ENCODE results near the gene FRS2.
"Not testable (repeated sequence)": the region's sequence is repeated elsewhere in the genome, so short reads cannot be mapped to it uniquely, and the experiment has no call there.

FRS2 gene

DNA sequence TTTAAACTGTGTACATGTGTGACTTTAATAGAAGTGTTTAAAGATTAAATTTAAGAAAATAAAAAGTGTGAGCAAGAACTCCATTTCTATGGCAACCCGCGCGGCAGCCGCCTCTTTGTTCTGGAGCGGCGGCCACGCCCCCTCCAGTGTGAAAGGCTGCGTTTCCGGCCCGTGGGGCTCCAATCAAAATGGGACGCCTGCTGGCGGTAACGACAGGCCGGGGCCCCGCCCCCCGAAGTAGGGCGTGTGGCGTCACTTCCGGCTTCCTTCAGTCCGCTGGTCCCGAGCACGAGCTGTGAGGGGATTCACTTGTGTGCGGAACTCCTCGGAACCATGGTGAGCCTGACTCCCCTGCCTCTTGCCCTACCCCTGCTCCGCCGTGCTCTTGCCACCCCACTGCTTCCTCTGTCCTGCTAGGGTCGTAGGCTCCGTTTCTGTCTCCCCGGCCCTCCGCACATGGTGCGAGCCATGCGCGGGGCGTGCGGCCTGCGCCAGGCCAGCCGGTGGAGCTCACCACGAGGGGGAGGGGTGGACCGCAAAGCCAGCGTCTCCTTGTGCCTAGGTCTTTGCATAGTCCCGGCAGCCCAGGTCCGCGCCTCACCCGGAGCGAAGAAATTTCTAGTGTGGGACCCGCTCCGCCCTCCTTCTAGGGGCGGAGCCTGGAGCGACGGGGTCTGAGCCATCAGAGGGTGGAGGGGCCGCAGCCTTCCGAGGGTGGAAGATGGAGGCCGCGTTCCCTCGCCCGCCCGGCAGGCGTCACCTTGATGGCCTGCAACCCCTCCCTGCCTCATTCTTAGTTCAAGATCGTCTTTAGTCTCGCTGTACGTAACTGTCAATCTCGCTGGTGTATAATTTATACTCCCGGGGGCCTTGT, 115.2 kb downstream of the FRS2 start, which contains the start of gene CCT2:
Gene CCT2, plus strand, starts transcription at position 271 of the 874 bp plus-strand sequence. Its CDS starts 63 bp downstream, at position 334.
- peak; percentile 93 for DNase-seq (ENCODE audit: low read depth)

DNA sequence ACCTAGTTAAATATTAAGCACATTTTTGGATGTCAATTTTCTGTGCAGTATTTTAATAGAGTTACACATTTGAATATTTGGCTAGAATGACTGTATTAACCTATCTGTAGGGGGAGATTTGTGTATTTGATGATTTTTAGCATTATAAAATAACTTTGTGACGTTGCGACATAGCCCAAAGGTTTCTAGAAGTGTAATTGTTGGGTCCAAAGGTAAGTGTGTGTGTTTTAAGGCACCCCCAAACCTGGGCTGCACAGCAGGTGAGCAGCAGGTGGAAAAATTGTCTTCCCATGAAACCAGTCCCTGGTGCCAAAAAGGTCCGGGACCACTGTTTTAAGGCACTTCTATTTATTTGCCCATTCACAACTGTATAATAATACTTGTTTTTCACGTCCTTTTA, 118.3 kb downstream of the FRS2 start:
- no peak for DNase-seq (ENCODE audit: low read depth)

DNA sequence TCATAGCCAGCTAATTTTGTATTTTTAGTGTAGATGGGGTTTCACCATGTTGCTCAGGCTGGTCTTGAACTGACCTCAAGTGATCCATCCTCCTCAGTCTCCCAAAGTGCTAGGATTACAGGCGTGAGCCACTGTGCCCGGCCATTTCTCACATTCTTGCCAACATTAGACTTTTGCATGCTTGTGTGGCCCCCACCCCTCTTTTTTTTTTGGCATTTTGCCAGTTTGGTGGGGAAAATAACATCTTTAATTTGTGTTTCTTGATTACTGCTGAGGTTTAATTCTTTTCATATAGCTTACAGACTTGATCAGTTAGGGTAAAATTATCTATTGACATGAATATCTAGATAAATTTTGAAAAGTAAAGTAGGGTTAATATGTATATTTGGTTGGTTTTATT, 118.9 kb downstream of the FRS2 start:
- no peak for DNase-seq (ENCODE audit: low read depth)

DNA sequence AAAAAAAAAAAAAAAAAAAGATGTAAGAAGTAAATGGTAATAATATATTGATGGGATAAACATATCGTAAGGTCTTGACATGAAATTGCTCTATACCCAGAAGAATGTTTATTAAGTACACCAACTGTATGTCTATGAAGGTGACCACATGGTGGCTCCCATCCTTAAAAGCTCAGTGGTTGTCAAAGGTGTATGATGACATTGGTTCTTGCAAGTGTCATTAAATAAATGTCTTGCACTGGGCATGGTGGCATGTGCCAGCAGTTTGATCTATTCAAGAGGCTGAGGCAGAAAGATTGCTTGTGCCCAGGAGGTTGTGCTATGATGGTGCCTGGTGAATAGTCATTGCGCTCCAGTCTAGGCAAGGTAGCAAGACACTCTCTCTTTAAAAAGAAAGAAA, 125.5 kb downstream of the FRS2 start:
- DNase-seq (ENCODE audit: low read depth): no peak

DNA sequence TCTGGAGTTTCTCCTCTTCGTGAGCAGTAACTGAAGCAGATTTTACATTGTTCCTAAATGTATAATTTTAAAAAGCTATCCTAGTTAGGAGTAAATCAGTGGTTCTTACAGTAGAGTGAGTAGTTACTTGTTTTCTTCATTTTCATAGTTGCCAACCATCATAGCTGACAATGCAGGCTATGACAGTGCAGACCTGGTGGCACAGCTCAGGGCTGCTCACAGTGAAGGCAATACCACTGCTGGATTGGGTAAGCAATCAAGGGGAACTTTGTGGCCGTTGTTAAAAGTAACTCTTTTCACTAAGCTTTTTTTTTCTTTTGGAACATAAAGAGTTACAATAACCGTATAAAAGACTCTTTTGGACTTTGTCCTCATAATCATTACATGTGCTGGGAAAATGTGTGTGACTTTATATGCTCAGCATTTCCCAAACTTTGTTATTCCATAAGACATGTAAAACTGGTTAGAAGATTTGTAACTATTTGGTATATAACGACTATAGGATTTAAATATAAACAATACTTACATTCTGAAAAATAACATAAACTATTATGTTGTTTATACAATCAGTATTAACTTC, 128.1 kb downstream of the FRS2 start:
- DNase-seq (ENCODE audit: low read depth): no peak

DNA sequence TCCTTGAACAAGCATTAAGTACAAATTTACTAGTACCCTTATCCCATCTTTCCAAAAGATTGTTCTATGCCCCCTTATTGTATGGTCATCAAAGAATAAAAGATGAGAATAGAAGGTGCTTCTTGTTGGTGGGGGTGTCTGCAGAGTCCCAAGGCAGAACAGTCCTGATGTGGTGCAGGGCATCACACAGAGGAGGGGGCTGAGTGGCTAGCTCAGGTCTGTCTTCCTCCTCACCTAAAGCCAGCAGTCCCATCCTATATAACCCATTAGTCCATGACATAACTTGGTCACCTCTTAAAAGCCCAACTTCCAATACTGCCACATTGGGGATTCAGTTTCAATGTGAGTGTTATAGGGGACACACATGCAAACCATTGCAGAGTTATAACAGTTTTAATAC, 130.6 kb downstream of the FRS2 start:
- no peak for DNase-seq (ENCODE audit: low read depth)

DNA sequence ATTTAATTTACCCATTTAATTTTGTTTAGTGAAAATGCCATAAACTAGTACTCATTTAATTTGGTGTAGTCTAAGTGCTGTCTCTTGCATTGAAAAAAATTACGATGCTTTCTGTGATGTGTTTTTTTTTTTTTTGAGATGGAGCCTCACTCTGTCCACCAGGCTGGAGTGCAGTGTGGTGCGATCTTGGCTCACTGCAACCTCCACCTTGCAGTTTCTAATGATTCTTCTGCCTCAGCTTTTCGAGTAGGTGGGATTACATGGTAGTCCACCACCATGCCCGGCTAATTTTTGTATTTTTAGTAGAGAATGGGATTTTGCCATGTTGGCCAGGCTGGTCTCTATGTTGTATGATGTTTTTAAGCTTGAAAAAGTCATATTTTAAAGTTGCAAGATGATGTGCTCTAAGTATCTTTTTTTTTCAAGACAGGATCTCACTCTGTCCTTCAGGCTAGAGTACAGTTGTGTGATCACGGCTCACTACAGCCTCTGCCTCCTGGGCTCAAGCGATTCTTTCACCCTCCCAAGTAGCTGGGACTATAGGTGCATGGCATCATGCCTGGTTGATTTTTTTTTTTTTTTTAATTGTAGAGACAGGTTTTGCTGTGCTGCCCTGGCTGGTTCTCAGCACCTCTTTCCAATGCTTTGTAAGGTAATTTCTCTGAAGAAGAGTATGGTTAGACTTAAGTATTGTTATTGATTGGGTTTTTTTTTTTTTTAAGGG, 131.9 kb downstream of the FRS2 start:
- no peak for DNase-seq (ENCODE audit: low read depth)

DNA sequence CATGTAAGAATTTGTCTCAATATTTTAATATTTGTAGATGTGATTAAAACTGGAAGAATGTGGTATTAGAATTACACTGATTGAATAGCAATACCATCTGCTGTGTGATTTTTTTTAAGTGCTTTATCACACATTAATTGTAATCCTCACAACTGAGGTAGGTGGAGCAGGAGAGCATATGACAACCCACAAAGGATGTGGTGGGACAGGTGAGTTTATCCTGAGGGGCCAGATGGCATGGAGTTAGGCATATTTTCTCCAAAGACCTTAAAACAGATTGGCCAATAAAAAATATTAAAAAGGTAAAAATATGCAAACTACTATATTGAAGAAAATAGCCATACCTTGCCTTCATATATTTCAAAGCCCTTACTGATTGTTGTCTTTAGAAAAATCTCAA, 132.8 kb downstream of the FRS2 start:
- DNase-seq (ENCODE audit: low read depth): no peak

DNA sequence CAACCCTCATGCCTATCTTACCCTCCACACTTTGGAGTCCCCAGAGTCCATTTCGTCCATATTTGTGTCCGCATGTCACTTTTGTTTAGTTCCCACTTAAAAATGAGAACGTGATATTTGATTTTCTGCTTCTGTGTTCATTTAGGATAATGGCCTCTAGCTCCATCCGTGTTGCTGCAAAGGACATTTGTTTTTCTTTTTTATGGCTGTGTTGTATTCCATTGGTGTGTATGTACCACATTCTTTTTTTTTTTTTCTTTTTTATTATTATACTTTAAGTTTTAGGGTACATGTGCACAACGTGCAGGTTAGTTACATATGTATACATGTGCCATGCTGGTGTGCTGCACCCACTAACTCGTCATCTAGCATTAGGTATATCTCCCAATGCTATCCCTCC, 133.4 kb downstream of the FRS2 start:
- not testable (repeated sequence) for DNase-seq (ENCODE audit: low read depth)

DNA sequence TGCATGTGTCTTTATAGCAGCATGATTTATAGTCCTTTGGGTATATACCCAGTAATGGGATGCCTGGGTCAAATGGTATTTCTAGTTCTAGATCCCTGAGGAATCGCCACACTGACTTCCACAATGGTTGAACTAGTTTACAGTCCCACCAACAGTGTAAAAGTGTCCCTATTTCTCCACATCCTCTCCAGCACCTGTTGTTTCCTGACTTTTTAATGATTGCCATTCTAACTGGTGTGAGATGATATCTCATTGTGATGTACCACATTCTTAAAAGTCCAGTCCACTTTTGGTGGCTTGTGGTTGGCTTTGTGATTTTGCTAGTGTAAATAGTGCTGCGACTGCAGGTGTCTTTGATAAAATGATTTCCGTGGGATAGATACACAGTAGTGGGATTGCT, 134.1 kb downstream of the FRS2 start:
- DNase-seq (ENCODE audit: low read depth): not testable (repeated sequence)

DNA sequence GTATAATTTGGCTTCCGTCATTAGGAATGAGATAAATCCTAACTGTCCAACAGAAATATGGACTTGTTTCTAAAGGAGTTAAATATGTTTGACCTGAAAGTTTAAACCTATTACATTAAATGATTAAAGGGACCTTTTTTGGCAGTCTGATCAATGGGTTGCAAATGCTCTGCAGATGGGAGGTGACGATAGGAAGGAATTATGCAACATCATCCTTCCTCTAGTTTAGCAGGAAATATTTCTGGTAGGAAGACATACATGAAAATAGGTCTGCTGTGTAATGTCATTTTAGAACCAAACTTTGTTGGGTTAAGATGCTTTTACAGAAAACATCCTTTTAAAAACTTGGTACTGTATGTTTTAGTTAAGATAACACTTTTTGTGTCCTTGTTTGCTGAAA, 137.9 kb downstream of the FRS2 start:
- DNase-seq (ENCODE audit: low read depth): no peak

DNA sequence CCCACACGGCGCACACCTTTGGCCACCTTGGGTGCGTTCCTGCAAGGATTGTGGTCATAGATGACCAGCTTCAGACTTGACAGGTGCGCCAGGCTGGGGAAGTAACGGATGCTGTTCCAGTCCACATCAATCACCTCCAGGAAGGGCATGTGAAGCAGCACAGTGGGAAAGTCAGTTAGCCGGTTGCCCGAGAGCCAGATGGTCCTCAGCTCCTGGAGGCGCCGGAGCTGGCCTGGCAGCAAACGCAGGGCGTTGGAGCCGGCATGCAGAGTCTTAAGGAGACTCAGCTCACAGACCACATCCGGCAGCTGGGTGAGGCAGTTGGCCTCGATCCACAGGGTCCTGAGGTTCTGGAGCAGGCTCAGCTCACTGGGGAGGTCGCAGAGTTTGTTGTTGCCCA, 139.9 kb downstream of the FRS2 start:
- DNase-seq (ENCODE audit: low read depth): no peak

DNA sequence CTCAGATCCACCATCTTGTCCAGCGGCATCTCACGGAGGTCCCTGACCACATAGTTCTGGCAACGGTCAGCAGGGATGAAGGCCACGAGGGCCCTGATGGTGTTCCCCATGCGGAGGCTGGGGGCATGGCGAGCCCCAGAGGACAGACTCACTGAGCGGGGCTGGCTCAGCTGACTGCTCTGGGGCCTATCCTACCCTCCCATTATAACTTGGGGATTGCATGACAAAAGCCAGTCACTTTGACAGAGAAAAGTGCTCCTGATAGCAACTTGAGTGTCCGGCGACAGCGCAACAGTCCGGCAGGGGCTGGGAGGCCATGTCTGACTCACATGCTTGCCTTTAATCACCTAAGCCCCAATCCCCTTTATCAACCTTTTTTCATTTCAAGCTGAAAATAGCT, 140.5 kb downstream of the FRS2 start, which contains the start of gene LRRC10:
Gene LRRC10, minus strand, starts transcription at position 179 of the 400 bp plus-strand sequence. Its CDS starts 69 bp downstream, at position 110.
- no peak for DNase-seq (ENCODE audit: low read depth)

DNA sequence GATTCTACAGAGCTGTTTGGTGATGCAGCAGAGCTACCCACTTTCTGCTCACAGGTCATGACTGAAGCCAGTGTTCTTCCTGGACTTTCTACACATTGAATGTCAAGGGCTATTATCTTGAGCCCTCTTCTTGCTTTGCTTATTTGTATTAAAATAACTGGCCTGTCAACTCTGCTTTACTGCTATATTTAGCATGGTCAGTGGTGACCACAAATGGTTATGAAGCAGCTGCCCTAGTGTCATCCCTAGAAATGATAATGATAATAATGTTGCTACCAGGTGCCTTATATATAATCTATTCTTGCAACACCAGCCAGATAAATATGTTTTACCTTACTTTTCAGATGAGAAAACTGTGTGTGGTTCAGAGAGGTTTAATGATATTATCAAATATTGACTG, 143.2 kb downstream of the FRS2 start:
- DNase-seq (ENCODE audit: low read depth): no peak

DNA sequence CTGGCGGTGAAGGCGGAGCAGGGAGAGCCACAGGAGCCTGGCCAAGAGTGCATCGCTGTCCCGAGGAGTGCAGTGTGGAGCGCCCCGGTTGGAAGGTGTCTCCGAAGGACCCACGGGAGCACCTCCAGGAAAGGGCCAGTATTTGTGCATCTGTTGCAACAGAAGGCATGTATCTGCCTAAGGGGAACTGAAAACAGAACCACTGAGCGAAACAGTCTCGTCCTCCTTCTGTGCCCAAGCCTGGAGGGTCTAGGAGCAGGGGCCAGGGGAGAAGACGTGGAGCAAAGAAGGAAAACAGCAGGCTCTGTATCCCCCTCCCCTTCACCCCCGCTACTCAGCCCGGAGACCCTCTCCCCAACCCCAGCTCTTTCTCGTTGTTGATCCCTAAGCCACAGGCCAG, 145.8 kb downstream of the FRS2 start:
- no peak for DNase-seq (ENCODE audit: low read depth)

DNA sequence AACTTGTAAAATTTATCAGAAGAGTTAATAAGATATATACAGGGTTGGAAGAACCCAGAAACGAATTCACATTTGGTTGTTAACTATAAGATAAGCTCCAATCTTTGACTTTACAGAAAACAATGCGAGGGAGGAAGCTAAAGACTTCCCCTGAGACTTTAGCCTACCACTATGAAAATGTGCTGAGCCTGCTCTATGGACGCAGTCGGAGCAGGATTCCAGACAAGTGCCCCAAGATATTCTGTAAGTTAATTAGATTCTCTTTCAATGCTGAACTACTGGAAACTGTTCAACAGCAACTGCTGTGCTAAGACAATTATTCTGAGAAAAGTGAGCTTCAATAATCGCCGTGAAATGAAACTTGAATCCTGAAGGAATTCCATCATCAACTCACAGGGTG, 148.9 kb downstream of the FRS2 start:
- DNase-seq (ENCODE audit: low read depth): no peak

DNA sequence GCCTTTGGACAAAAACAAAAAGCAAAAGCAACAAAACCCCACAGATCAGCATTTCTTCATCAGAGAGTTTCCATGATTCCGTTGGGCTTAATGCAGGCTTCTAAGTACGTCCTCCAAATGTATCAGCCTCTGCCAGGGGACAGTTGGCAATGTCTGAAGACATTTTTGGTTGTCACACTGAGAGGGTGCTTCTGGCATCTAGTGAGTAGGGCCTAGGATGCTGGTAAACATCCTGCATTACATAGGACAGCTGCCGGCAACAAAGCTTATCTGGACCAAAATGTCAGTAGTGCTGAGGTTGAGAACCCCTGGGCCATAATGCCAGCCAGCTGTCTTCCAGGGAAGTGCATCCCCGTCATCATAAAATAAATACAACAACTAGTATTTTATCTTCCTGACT, 149.9 kb downstream of the FRS2 start:
- no peak for DNase-seq (ENCODE audit: low read depth)

DNA sequence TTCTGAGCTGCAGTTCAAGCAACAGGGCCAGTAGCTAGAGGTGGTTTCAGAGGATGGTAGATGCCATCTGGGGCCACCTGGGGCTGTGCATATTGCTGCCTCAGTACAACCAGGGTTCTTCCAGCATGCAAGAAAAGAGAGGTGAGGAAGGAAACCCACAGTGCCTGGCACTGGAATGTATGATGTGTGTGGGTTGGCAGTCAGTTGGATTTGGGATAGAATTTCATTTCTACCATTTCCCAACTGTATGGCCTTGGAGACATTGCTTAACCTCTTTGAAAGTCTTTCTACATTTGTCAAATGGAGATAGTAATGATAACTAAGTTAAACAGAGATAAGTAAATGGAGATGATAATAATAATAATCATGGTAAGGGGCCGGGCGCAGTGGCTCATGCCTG, 150.7 kb downstream of the FRS2 start:
- DNase-seq (ENCODE audit: low read depth): no peak

DNA sequence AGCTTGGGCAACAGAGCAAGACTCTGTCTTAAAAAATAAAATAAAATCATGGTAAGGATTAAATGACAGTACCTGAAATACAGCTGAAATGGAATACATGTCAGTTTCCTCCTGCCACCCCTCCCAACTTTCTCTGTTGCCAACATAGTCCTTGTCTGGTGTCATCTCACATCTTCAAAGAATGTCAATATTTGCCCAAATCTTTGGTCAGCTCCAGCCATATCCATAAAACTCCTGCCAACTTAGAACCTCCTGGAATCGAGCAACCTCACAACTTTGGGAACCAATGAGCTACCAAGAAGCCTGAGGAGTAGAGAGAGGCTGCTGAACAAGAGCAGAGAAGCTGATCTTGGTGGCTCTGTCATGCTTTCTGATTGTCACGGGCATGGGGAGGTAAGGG, 151.4 kb downstream of the FRS2 start:
- DNase-seq (ENCODE audit: low read depth): no peak

DNA sequence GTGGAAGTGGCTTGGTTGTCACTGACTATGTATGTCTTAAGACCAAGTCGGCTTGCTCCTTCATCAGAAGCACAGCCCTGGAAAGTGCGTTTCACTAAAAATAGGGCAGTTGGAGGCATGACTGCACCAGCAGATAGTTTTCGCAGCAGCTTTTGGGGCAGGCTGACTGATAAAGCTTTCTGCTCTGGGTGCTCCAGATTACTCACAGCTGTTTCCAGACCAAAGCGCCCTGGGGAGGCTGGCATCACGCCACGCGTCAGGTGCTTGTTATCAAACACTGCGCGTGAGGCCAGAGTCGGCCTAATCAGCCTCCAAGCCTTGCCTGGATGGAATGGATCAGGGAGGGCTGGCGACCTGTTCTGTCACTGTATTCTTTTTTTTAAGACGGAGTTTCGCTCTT, 153.8 kb downstream of the FRS2 start:
- DNase-seq (ENCODE audit: low read depth): no peak

DNA sequence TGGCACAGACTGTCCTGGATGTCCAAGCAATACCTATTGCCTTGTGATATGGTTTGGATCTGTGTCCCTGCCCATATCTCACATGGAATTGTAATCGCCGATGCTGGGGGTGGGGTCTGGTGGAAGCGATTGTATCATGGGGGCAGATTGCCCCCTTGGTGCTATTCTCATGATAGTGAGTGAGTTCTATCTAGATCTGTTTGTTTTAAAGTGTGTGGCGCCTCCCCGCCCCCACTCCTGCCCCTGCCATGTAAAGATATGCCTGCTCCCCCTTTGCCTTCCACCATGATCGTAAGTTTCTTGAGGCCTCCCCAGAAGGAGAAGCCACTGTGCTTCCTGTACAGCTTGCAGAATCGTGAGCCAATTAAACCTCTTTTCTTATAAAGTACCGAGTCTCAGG, 157.3 kb downstream of the FRS2 start:
- DNase-seq (ENCODE audit: low read depth): no peak
